NB4 (cell line): Measurements from ENCODE around the gene ZNF497.

ENCODE experiments used
- DNase-seq: peaks from one replicate; pipeline ENCODE4 v3.0.0; 2010; ENCODE audit warnings: low read depth
- H3K4me3 ChIP-seq: one replicate; pipeline ENCODE4 v1.5.1; 2011; ENCODE audit warnings: mild to moderate bottlenecking, low read depth, low read length, moderate library complexity
- MYC ChIP-seq: IDR thresholded peaks from 2 replicates; pipeline ENCODE4 v1.6.1; 2011; ENCODE audit warnings: low read depth, low read length
- POLR2A ChIP-seq: IDR thresholded peaks from 2 replicates; pipeline ENCODE4 v1.6.1; 2011; ENCODE audit warnings: mild to moderate bottlenecking; ENCODE audit not compliant: insufficient read length; ENCODE audit errors: extremely low read depth
- TF ChIP-seq, protein P1 (sequence below): IDR thresholded peaks from one replicate; pipeline ENCODE4 v1.5.1; 2012; ENCODE audit warnings: low read depth, low read length
- TF ChIP-seq, protein P2 (sequence below): IDR thresholded peaks from 2 replicates; pipeline ENCODE4 v1.6.1; 2011; ENCODE audit warnings: low read depth, low read length

ZNF497 gene

DNA sequence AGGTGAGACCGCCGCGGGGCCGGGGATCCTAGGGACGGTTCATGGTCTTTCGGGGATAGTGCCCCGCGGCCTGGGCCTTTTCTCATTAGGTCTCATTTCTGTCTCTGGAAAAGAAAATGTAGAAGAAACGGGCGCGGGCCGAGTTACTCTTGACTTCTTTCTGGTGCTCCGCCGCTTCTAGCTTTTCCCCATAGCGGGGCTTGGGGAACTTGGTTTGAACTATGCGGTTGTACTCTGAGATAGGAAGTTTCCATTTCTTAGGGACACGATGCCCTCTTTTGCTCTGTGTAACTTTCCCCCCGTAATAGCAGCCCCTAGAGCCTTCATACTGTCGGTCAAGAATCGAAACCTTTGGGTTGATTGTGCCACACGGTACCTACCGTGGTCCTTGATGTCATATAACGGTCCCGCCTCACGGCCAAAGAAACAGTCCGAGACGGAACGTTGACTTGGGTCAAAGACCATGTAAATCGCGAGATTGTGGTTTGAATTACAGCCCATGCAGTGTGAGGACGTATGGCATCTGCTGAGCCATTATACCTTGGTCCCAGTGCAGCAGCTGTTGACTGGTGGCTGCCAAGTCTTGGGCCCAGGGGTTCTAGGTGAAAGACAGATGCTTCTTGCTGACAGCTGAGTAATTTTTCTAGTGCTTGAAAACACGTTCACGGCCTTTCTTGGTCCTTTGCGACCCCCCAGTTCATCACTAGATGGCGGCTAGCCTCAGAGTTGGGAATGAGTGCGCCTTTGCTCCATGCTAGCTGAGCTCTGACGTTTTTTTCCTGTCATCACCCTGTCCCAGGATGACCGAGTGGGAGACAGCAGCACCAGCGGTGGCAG is 25.0 kb upstream of the ZNF497 start:
- peak overlapping the region; percentile 99 for H3K4me3 ChIP-seq
- TF ChIP-seq, protein P1, sequence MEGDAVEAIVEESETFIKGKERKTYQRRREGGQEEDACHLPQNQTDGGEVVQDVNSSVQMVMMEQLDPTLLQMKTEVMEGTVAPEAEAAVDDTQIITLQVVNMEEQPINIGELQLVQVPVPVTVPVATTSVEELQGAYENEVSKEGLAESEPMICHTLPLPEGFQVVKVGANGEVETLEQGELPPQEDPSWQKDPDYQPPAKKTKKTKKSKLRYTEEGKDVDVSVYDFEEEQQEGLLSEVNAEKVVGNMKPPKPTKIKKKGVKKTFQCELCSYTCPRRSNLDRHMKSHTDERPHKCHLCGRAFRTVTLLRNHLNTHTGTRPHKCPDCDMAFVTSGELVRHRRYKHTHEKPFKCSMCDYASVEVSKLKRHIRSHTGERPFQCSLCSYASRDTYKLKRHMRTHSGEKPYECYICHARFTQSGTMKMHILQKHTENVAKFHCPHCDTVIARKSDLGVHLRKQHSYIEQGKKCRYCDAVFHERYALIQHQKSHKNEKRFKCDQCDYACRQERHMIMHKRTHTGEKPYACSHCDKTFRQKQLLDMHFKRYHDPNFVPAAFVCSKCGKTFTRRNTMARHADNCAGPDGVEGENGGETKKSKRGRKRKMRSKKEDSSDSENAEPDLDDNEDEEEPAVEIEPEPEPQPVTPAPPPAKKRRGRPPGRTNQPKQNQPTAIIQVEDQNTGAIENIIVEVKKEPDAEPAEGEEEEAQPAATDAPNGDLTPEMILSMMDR: no peak
- TF ChIP-seq MYC (0 out of 2 replicates have a peak, but pooled peaks have one; percentile 12), POLR2A (no peak)
- TF ChIP-seq, protein P2, sequence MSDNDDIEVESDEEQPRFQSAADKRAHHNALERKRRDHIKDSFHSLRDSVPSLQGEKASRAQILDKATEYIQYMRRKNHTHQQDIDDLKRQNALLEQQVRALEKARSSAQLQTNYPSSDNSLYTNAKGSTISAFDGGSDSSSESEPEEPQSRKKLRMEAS: no peak
- DNase-seq: no peak

DNA sequence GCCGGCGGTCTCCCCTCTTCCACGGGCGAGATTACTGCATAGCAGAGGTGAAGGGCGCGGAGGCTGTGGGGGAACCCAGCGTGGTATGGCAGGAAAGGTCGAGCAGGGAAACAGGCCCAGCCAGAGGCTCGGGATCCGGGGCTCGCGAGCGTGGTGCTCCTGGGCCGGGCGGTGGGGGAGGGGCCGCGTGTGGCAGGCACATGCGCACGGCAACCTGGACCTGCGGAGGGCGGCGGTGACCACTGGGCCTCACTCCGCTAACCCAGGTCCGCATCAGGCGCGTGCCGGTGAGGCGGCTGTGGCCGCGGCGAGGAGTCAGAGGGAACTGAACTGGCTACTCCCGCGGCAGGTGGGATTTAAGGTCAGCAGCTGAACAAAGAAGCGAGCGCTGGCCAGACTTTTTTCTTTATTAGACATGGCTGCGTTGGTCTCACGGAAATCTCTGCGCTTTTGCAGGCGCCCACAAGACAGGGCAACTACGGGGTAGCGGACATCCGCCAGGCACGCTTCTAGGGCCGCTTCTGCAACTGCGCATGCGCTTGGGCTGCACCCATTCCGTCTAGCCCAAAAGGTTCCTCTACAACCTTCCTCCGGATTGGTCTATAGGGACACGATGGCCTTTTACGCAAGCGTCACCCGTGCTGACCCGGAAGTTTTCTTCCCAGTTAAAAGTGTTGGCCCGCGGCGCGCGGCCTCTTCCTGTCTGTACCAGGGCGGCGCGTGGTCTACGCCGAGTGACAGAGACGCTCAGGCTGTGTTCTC is 24.2 kb upstream of the ZNF497 start, which contains the start of gene RPS5:
Gene RPS5, plus strand, starts transcription at position 694 of the 762 bp plus-strand sequence. CDS start 869 bp downstream, outside the sequence.
- peak within 1 kb of the TSS; percentile 99 for H3K4me3 ChIP-seq
- peak; percentile 99 for DNase-seq
- TF ChIP-seq, protein P1: no peak
- TF ChIP-seq POLR2A: peak; percentile 89
- TF ChIP-seq MYC: peak; percentile 94
- TF ChIP-seq, protein P2: peak; percentile 91

DNA sequence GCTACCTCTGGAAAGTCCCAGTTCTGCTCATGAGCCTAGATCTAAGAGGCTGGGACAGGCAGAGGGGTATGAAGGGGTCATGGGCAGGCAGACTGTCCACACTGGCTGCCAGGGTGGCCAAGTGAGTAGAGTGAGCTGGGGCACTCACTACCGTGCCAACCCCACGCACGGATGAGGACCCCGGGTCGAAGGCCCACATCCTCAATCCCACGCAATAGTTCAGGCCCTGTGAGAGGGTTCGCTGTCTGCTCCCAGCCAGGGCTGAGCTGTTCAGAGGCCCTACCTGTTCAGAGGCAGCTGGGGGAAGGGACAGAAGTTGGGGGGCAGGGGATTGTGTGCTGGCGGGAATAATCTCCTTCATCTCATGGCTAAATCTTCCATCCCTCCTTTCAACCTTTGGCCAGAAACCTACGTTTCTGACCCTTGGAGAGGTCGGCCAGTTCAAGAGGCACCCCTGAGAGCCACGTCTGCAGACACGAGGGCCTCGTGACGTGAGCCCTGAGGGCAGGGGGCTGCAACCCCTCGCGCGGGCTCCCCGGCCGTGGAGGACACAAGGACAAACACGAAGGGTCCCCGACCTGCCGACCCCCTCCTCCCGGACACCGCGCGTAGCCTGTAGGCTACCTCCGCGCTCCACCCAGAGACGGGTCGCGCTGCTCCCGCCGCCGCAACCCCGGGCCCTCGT is 23.5 kb upstream of the ZNF497 start:
- TF ChIP-seq MYC: no peak
- TF ChIP-seq, protein P2: no peak
- TF ChIP-seq, protein P1: no peak
- no peak for TF ChIP-seq POLR2A
- DNase-seq: peak; percentile 48

DNA sequence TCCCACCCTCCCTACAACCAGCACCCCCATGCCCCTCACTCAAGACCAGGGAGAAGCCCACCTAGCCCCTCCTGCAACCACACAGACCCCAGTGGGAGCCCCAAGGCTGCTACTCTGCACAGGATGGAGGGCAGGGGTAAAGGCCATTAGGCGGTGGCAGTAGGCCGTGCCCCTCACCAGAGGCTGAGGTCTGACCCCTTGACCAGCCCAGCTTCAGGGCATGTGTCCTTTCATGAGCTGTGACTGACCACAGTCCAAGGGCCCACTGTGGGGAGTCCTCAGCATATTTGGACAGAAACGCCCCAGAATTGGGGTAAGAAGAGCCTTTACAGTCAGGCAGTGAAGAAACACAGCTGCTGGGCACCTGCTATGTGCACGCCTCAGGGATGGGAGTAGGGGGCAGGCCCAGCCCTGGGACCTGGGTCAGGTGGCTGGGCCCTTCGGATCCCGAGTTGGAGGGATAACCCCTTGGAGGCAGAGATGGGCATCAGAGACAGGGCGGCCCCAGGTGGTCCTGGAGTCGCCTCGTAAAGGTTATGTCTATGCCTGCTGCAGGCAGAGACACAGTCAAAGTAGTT is 22.9 kb upstream of the ZNF497 start:
- DNase-seq: no peak
- H3K4me3 ChIP-seq: peak overlapping the region; percentile 82
- TF ChIP-seq MYC (no peak), POLR2A (no peak)
- TF ChIP-seq, protein P1: no peak
- TF ChIP-seq, protein P2: no peak

More for the DNA sequence above, 23.5 kb upstream of the ZNF497 start:
- H3K4me3 ChIP-seq: peak overlapping the region; percentile 82

DNA sequence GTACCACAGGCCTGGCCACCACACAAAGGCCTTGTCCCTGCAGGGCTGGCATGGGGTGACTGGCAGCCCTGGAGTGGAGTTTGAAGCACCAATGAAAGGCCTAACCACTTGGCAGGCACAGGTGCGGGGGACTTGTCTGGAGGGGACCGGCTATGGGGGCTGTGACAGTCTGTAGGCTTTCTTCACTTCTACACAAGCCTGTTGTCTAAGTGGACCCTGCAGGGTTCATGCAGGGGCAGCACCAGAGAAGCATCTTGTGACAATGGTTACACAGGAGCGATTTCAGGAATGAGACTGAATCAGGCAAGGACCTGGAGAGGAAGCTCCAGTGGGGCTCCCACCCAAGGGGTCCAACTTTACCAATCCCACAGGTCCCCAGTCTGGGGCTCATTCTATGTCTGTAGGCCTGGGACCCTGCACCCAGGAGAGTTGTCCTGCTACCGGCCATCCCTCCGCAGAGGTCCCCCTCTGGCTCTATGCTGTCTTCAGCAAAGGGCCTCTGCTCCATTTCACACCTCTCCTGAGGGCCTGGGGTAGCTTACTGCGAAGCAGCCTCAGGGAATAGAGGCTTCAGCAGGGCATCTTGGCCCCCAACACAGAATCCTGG is 20.5 kb upstream of the ZNF497 start:
- H3K4me3 ChIP-seq: no peak overlapping the region
- no peak for DNase-seq
- TF ChIP-seq, protein P1: no peak
- TF ChIP-seq, protein P2: no peak
- no peak for TF ChIP-seq MYC
- TF ChIP-seq POLR2A: no peak
